ENCODE measurements around the gene KIR2DL3. TPM values are rescaled to one million over a fixed set of nuclear protein-coding genes. Genes with fewer than 3 reads are reported as not detected.
"Not testable (repeated sequence)": the region's sequence is repeated elsewhere in the genome, so short reads cannot be mapped to it uniquely, and the experiment has no call there.

The KIR2DL3 gene
- total RNA-seq, result not detected
- long read RNA-seq, result 0 reads

GRCh38 chr19:54738306-54738705 is at the start of gene KIR2DL3:
KIR2DL3 (plus strand) TSS chr19:54738513; CDS start chr19:54738546, 33 bp downstream.
- intact Hi-C loops (cut with DNase I); ATAC-seq (ENCODE audit: poor library complexity); DNase-seq: not testable (repeated sequence)

DNA sequence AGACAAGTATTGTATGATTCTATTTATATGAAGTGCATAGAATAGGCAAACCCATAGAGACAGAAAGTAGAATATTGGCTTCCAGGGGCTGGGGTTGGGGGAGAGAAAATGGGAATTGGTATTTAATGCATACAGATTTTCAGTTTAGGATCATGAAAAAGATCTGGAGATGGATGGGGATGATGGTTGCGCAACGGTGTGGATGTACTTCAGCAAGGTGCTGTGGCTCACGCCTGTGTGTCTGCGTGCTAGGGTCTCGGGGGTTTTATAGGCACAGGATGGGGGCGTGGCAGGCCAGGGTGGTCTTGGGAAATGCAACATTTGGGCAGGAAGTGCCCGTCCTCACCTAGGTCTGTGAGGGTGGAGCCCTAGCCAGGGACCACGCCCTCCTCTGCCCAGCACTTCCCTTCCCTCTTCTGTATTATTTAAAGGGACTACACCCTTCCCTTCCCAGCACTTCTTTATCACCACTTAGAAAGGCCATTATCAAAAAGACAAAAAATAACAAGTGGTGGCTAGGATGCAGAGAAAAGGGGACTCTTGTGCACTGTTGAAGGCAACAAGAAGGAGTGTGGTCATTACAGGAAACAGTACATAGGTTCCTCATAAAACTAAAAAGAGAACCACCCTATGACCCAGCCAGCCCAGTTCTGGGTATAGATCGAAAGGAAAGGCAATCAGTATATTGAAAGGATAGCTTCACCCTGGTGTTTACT is 46.6 kb upstream of the KIR2DL3 start:
- no peak for ATAC-seq (ENCODE audit: poor library complexity)
- DNase-seq, result no peak
- intact Hi-C loops (cut with DNase I), result no loop called here

- ATAC-seq (ENCODE audit: poor library complexity) (no peak), DNase-seq (no peak)
- intact Hi-C loops (cut with DNase I), result no loop called here
These were observed 46.1 kb upstream of the KIR2DL3 start for GRCh38 chr19:54692298-54692615.

DNA sequence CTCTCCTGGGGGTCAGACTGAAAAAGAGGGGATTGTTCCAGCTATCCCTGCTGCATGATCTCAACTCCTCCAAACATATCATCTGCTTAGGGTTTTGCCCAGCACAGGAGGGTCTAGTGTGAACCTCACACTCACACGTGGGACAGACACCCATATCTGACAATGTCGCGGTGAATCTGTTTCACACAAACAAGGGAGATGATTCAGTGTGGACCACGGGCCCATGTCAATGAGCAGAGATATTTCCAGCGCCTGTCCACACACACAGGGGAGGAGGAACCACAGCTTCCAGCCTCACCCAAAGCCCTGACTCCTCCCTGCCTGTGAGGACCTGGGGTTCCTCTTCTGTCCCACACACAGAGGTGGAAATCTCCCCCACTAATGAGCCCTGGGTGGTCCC is 43.7 kb upstream of the KIR2DL3 start:
- no peak for DNase-seq
- intact Hi-C loops (cut with DNase I), result no loop called here
- no peak for ATAC-seq (ENCODE audit: poor library complexity)

DNA sequence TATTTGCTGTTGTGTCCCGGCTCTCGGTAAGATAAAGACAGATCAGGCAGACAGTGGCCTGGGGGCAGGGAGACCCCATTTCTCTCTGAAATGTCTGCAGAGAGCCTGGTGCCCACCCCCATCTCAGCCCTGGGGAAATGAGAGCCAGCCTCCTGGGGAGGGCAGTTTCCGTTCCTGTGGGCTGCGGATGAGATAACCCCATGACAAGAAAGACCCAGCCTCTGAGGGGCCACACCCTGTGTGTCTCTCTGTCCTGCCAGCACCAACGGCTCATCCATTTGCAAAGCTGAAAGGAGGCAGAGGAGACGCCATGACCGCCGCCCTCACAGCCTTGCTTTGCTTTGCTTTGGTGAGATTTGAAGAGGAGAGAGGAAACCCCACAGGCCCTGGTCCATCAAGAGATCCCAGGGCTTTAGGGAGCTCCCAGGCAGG is 42.2 kb upstream of the KIR2DL3 start:
- DNase-seq (no peak), ATAC-seq (ENCODE audit: poor library complexity) (no peak)
- intact Hi-C loops (cut with DNase I), result no loop called here

GRCh38 chr19:54696766-54697165 is 41.5 kb upstream of the KIR2DL3 start:
- intact Hi-C loops (cut with DNase I), result no loop called here
- DNase-seq, result no peak
- no peak for ATAC-seq (ENCODE audit: poor library complexity)

- DNase-seq; intact Hi-C loops (cut with DNase I); ATAC-seq (ENCODE audit: poor library complexity): not testable (repeated sequence)
These were observed 40.6 kb upstream of the KIR2DL3 start for GRCh38 chr19:54697716-54698115.

- no peak for DNase-seq
- intact Hi-C loops (cut with DNase I), result no loop called here
- no peak for ATAC-seq (ENCODE audit: poor library complexity)
These were observed 33.4 kb upstream of the KIR2DL3 start for GRCh38 chr19:54704928-54705327.

DNA sequence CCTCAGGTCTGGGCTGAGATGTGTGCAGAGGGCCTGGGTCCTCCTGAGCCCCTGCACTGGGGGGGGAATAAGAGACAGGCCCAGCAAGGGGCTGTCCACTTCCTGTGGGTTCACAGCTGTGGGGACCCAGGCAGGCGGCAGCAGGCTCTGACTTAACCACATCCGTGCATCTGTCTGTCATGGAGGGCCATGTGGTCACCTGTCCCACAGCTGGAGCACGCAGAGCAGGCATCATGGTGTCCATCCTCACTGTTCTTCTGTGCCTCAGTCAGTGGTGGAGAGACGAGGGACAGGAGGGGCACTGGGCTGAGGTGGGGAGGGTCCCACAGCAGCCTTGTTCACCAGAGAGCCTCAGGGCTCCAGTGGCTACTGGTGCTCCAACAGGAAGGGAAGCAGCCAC is 30.4 kb upstream of the KIR2DL3 start:
- intact Hi-C loops (cut with DNase I), result no loop called here
- no peak for ATAC-seq (ENCODE audit: poor library complexity)
- no peak for DNase-seq

DNA sequence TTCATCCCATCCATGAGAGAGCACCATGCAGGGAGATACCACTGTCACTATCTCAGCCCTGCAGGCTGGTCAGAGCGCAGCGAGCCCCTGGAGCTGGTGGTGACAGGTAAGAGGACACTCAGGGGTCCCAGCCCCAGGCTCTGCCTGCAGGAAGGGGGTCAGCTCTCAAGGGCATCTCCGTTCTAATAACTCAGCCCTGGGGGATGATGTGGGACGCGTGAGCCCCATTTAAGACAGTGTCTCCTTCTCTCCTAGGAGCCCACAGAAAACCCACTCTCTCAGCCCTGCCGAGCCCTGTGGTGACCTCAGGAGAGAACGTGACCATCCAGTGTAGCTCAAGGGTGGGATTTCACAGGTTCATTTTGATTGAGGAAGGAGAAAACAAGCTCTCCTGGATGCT is 29.5 kb upstream of the KIR2DL3 start:
- intact Hi-C loops (cut with DNase I), result no loop called here
- DNase-seq (no peak), ATAC-seq (ENCODE audit: poor library complexity) (no peak)

DNA sequence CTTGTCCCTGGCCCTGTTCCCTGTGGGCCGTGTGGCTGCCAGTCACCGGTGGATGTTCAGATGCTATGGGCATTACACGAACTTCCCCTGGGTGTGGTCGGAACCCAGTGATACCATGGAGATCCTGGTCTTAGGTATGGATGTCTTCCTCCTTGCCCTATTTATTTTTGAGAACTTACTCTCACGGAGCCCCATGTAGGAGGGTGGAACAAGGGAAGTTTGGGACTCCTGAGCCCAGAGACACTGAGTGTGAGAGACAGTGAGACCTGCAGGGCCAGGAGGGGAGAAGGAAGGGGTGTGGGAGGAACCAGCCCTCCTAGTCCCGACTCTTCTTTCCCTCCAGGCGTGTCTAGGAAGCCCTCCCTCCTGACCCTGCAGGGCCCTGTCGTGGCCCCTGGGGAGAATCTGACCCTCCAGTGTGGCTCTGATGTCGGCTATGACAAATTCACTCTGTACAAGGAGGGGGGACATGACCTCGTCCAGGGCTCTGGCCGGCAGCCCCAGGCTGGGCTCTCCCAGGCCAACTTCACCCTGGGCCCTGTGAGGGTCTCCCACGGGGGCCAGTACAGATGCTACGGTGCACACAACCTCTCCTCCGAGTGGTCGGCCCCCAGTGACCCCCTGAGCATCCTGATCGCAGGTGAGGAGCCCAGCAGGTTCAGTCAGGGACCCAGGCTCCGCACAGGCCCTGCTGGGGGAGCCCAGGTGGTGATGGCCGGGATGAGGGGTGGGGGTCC is 28.9 kb upstream of the KIR2DL3 start:
- intact Hi-C loops (cut with DNase I), result no loop called here
- DNase-seq (no peak), ATAC-seq (ENCODE audit: poor library complexity) (no peak)

DNA sequence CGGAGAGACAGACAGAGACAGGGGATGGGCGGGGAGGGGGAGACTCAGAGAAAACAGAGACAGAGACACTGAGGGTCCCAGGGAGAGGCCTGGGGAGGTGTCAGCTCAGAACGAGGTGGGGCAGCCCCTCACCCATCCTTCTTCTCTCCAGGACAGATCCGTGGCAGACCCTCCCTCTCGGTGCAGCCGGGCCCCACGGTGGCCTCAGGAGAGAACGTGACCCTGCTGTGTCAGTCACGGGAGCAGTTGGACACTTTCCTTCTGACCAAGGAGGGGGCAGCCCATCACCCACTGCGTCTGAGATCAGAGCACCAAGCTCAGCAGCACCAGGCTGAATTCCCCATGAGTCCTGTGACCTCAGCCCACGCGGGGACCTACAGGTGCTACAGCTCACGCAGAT is 28.4 kb upstream of the KIR2DL3 start:
- ATAC-seq (ENCODE audit: poor library complexity); intact Hi-C loops (cut with DNase I); DNase-seq: not testable (repeated sequence)

DNA sequence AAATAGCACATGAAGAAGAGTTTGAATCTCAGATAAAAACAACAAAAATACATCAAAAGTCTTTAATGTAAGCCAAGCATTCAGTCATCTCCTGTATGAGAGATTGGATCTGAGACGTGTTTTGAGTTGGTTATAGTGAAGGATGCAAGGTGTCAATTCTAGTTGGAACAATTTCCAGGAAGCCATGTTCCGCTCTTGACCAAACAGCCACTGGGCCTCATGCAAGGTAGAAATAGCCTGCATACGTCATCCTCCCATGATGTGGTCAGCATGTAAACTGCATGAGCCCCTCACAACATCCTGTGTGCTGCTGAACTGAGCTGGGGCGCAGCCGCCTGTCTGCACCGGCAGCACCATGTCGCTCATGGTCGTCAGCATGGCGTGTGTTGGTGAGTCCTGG is 14.2 kb upstream of the KIR2DL3 start, which contains the start of gene KIR3DL3:
KIR3DL3 (plus strand) TSS at position 301 of the 400 bp plus-strand sequence; CDS start at position 356, 55 bp downstream.
- intact Hi-C loops (cut with DNase I), result no loop called here
- no peak for ATAC-seq (ENCODE audit: poor library complexity)
- no peak for DNase-seq

- ATAC-seq (ENCODE audit: poor library complexity) (no peak), DNase-seq (no peak)
- intact Hi-C loops (cut with DNase I), result no loop called here
These were observed 13.7 kb upstream of the KIR2DL3 start for GRCh38 chr19:54724644-54725043.

- intact Hi-C loops (cut with DNase I), result no loop called here
- no peak for ATAC-seq (ENCODE audit: poor library complexity)
- no peak for DNase-seq
These were observed 13.0 kb upstream of the KIR2DL3 start for GRCh38 chr19:54725321-54725720.

DNA sequence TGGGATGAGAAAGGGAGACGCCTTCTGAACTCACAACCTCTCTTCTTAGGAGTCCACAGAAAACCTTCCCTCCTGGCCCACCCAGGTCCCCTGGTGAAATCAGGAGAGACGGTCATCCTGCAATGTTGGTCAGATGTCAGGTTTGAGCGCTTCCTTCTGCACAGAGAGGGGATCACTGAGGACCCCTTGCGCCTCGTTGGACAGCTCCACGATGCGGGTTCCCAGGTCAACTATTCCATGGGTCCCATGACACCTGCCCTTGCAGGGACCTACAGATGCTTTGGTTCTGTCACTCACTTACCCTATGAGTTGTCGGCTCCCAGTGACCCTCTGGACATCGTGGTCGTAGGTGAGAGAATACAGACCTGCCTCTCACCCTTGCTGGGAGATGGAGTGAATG is 10.8 kb upstream of the KIR2DL3 start:
- intact Hi-C loops (cut with DNase I), result no loop called here
- DNase-seq (no peak), ATAC-seq (ENCODE audit: poor library complexity) (no peak)

GRCh38 chr19:54728167-54728566 is 10.1 kb upstream of the KIR2DL3 start:
- ATAC-seq (ENCODE audit: poor library complexity), result no peak
- no peak for DNase-seq
- intact Hi-C loops (cut with DNase I), result no loop called here

DNA sequence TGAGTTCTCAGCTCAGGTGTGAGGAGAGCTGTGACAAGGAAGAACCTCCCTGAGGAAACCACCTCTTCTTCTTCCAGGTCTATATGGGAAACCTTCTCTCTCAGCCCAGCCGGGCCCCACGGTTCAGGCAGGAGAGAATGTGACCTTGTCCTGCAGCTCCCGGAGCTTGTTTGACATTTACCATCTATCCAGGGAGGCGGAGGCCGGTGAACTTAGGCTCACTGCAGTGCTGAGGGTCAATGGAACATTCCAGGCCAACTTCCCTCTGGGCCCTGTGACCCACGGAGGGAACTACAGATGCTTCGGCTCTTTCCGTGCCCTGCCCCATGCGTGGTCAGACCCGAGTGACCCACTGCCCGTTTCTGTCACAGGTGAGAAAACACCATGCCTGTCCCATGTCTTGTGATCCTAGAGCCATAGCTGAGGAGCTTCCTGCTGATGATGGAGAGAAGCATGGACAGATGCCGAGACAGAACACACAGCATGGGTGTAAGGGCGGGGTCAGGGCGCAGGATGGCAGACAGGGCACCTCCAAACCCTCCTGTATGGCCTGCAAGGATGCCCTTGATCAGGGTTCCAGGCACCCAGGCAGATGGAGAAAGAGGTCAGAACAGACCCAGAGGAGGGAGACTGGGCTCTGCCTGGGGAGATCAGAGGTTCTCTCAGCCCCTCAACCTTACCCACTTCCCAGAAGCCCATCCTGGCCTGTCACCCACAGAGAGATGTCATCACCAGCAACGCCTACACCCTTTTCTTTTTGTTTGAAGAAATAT is 8.7 kb upstream of the KIR2DL3 start:
- DNase-seq, result no peak
- no peak for ATAC-seq (ENCODE audit: poor library complexity)
- intact Hi-C loops (cut with DNase I), result no loop called here

DNA sequence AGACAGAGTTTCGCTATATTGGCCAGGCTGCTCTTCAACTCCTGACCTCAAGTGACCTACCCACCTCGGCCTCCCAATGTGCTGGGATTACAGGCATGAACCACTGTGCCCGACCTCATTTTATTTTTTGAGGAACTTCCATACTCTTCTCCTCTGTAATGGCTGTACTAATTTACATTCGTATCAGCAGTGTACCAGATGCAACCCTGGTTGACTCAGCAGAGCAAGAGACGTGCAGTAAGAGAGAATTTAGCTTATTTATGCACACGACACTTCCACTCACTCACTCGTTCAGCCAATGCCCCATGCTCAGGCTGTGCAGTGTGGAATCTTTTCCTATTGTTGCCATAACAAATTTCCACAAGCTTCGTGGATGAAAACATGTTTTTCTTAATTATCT is 7.1 kb upstream of the KIR2DL3 start:
- intact Hi-C loops (cut with DNase I), result no loop called here
- ATAC-seq (ENCODE audit: poor library complexity) (no peak), DNase-seq (no peak)

- intact Hi-C loops (cut with DNase I), result no loop called here
- DNase-seq (no peak), ATAC-seq (ENCODE audit: poor library complexity) (no peak)
These were observed 402 bp downstream of the KIR2DL3 start for GRCh38 chr19:54738715-54739114.

Data from Right ventricle myocardium superior (tissue), 1 donor.